CD4-positive, alpha-beta T cell (primary cell): ENCODE data around the gene JAK1. TPM values are rescaled to one million over a fixed set of nuclear protein-coding genes. Genes with fewer than 3 reads are reported as not detected.

ENCODE experiments used
- ATAC-seq: fragments of 200-7000 bp; cut with Tn5 transposase; one replicate; pipeline ENCODE4 v1.10.0; 2022; ENCODE audit warnings: mild to moderate bottlenecking; ENCODE audit not compliant: poor library complexity
- CTCF ChIA-PET: fragments of 350-600 bp; sonication (Branson Sonifier 250); formaldehyde crosslinking; loops from one replicate; lab custom pipeline; 2021; ENCODE audit warnings: antibody characterized with exemption, inconsistent platforms; lab: Charles Lee
- POLR2A ChIA-PET: fragments of 350-600 bp; sonication (Branson Sonifier 250); formaldehyde crosslinking; loops from one replicate; lab custom pipeline; 2021; ENCODE audit warnings: antibody characterized with exemption, inconsistent platforms; lab: Charles Lee
- DNase-seq, 14 experiments: peaks; one replicate each; pipeline ENCODE4 v3.0.0-alpha.2; 2013 to 2020; ENCODE audit warnings: mixed read lengths in 2 of 14
- H3K27ac ChIP-seq, 2 donors: one replicate each; pipeline versions ENCODE4 v1.5.1 to v1.7.0; 2013; ENCODE audit warnings: low read length in 2 of 2, low read depth in 1 of 2, mild to moderate bottlenecking in 1 of 2
- H3K27me3 ChIP-seq, 2 experiments: 1 replicate in 1 of 2; 2 replicates in 1 of 2; pipeline versions ENCODE4 v1.6.1 to v1.7.0; 2013; ENCODE audit warnings: low read length in 2 of 2, control low read depth in 1 of 2, mild to moderate bottlenecking in 1 of 2, moderate library complexity in 1 of 2; ENCODE audit not compliant: insufficient read depth in 2 of 2, control insufficient read depth in 1 of 2
- H3K36me3 ChIP-seq: one replicate; pipeline ENCODE4 v1.6.1; 2013; ENCODE audit warnings: low read length, control low read depth; ENCODE audit not compliant: insufficient read depth
- H3K4me1 ChIP-seq: one replicate; pipeline ENCODE4 v1.6.1; 2013; ENCODE audit warnings: low read length, control low read depth; ENCODE audit not compliant: insufficient read depth
- H3K4me3 ChIP-seq: one replicate; pipeline ENCODE4 v1.5.1; 2013; ENCODE audit warnings: mild to moderate bottlenecking, low read length, moderate library complexity
- H3K9me3 ChIP-seq, 2 experiments: 1 replicate in 1 of 2; 2 replicates in 1 of 2; pipeline versions ENCODE4 v1.6.1 to v1.7.0; 2013; ENCODE audit warnings: low read length in 2 of 2, mild to moderate bottlenecking in 2 of 2, control low read depth in 1 of 2, moderate library complexity in 1 of 2; ENCODE audit not compliant: control insufficient read depth in 1 of 2, insufficient read depth in 1 of 2
- H3K27ac Mint-ChIP-seq: one replicate; pipeline ENCODE4 v1.8.0; 2020; ENCODE audit warnings: mixed read lengths
- H3K27me3 Mint-ChIP-seq: one replicate; pipeline ENCODE4 v1.8.0; 2021; ENCODE audit warnings: mixed read lengths
- H3K36me3 Mint-ChIP-seq: one replicate; pipeline ENCODE4 v1.8.0; 2021; ENCODE audit warnings: low read depth, mixed read lengths
- H3K4me1 Mint-ChIP-seq: one replicate; pipeline ENCODE4 v1.8.0; 2021; ENCODE audit warnings: low read depth, mixed read lengths
- H3K4me3 Mint-ChIP-seq: one replicate; pipeline ENCODE4 v1.8.0; 2020; ENCODE audit warnings: mild to moderate bottlenecking, mixed read lengths
- H3K9me3 Mint-ChIP-seq: one replicate; pipeline ENCODE4 v1.8.0; 2020; ENCODE audit warnings: mixed read lengths
- intact Hi-C, 2 experiments: fragments of 100-400 bp; cut with DNase I in 1 of 2; cut with micrococcal nuclease in 1 of 2; formaldehyde crosslinking; loops; one replicate each; pipeline versions ENCODE4 v1.15.1 to v1.9.0; 2023 to 2025; cut with DNase I, micrococcal nuclease
- total RNA-seq, 174 experiments: library from RNA in 2 of 174; stranded (reverse) in 2 of 174; gene quantifications; one replicate each; pipeline ENCODE4 v1.2.3 and lab custom pipeline; 2021 to 2026
- TF ChIP-seq, protein P1 (sequence below): fragments of 200-600 bp; IDR thresholded peaks from one replicate; pipeline ENCODE4 v1.8.0; 2022; ENCODE audit warnings: antibody characterized with exemption, mild to moderate bottlenecking

The JAK1 gene
- total RNA-seq, 2 experiments from 2014 or later: 240 to 252 TPM

DNA sequence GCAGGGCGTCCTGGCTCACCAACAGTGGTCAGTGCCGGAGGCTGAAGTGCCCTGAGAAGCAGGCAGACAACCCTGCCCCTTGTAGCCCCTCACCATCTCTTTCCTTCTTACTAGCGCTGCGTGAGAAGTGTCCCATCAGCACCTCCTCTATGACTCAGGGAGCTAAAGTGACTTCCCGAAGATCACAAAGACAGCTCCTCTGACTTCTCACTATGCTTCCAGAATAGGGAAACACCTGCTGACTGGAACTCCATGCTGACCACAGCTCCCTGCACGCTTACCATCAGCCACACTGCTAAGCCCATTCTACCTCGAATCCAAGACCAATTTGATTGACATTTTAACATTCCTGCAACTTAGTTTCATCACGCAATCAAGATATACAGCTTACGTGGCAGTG, 92.8 kb downstream of the JAK1 start:
- Mint-ChIP-seq H3K36me3 (peaks cover 95% of the 10 kb centered on the region), H3K4me1 (peaks cover 72% of the 10 kb centered on the region), H3K27me3 (no peaks in the 10 kb centered on the region), H3K9me3 (no peaks in the 10 kb centered on the region), H3K4me3 (no peak overlapping the region), H3K27ac (peak overlapping the region; percentile 47)
- no peak for DNase-seq
- TF ChIP-seq, protein P1, sequence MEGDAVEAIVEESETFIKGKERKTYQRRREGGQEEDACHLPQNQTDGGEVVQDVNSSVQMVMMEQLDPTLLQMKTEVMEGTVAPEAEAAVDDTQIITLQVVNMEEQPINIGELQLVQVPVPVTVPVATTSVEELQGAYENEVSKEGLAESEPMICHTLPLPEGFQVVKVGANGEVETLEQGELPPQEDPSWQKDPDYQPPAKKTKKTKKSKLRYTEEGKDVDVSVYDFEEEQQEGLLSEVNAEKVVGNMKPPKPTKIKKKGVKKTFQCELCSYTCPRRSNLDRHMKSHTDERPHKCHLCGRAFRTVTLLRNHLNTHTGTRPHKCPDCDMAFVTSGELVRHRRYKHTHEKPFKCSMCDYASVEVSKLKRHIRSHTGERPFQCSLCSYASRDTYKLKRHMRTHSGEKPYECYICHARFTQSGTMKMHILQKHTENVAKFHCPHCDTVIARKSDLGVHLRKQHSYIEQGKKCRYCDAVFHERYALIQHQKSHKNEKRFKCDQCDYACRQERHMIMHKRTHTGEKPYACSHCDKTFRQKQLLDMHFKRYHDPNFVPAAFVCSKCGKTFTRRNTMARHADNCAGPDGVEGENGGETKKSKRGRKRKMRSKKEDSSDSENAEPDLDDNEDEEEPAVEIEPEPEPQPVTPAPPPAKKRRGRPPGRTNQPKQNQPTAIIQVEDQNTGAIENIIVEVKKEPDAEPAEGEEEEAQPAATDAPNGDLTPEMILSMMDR: no peak
- ATAC-seq: no peak
- Histone ChIP-seq H3K36me3 (peaks cover 86% of the 10 kb centered on the region), H3K4me1 (peaks cover 29% of the 10 kb centered on the region), H3K27ac (no peak overlapping the region), H3K4me3 (no peak overlapping the region), H3K9me3 (no peaks in the 10 kb centered on the region), H3K27me3 (no peaks in the 10 kb centered on the region)
- POLR2A ChIA-PET: interaction anchor here (1.1 to 1.3 kb wide), 2 partner anchors 9 to 63 kb away, joined by 3 read pairs; no protein-coding TSS in a partner anchor
- intact Hi-C loops: loop anchor here in 1 of 2 experiments (10.0 kb wide), 1 partner anchor 191 kb away; no protein-coding TSS in a partner anchor
- CTCF ChIA-PET: interaction anchor here (0.6 to 1.9 kb wide), 3 partner anchors 9 to 202 kb away, joined by 3 to 5 read pairs (median 3); no protein-coding TSS in a partner anchor

- Mint-ChIP-seq H3K27me3 (no peaks in the 10 kb centered on the region), H3K36me3 (peaks cover 98% of the 10 kb centered on the region), H3K4me1 (peaks cover 57% of the 10 kb centered on the region), H3K27ac (peak overlapping the region; percentile 60), H3K4me3 (no peak overlapping the region), H3K9me3 (no peaks in the 10 kb centered on the region)
- CTCF ChIA-PET: no interaction called here
- ATAC-seq: no peak
- Histone ChIP-seq H3K27ac (no peak overlapping the region), H3K9me3 (no peaks in the 10 kb centered on the region), H3K4me1 (peaks cover 22% of the 10 kb centered on the region), H3K27me3 (no peaks in the 10 kb centered on the region), H3K4me3 (no peak overlapping the region), H3K36me3 (peaks cover 92% of the 10 kb centered on the region)
- DNase-seq: no peak
- POLR2A ChIA-PET: no interaction called here
- intact Hi-C loops: loop anchor here in 1 of 2 experiments (10.0 kb wide), 1 partner anchor 193 kb away; no protein-coding TSS in a partner anchor
- TF ChIP-seq, protein P1: no peak
Measured at GRCh38 chr1:64872067-64872466, 94.3 kb downstream of the JAK1 start.

- no peak overlapping the region for H3K4me3 Mint-ChIP-seq
- ChIA-PET POLR2A (interaction anchor here (0.5 kb wide), 1 partner anchor 189 kb away, joined by 4 read pairs; no protein-coding TSS in a partner anchor), CTCF (no interaction called here)
- Histone ChIP-seq H3K36me3 (peaks cover 98% of the 10 kb centered on the region), H3K27ac (no peak overlapping the region), H3K4me1 (peaks cover 19% of the 10 kb centered on the region), H3K4me3 (no peak overlapping the region), H3K9me3 (no peaks in the 10 kb centered on the region), H3K27me3 (no peaks in the 10 kb centered on the region)
- H3K27me3 Mint-ChIP-seq: no peaks in the 10 kb centered on the region
- ATAC-seq: no peak
- TF ChIP-seq, protein P1: no peak
- no peaks in the 10 kb centered on the region for H3K9me3 Mint-ChIP-seq
- peaks cover 98% of the 10 kb centered on the region for H3K36me3 Mint-ChIP-seq
- peaks cover 54% of the 10 kb centered on the region for H3K4me1 Mint-ChIP-seq
- intact Hi-C loops: loop anchor here in 1 of 2 experiments (10.0 kb wide), 1 partner anchor 194 kb away; no protein-coding TSS in a partner anchor
- no peak for DNase-seq
- H3K27ac Mint-ChIP-seq: peak overlapping the region; percentile 60
Measured at GRCh38 chr1:64871256-64871655, 95.1 kb downstream of the JAK1 start.
